ENCODE data around the gene CACNG4. TPM values are rescaled to one million over a fixed set of nuclear protein-coding genes. Genes with fewer than 3 reads are reported as not detected.

The CACNG4 gene
- total RNA-seq, 1 donor from 2014 or later = 5.1 TPM

DNA sequence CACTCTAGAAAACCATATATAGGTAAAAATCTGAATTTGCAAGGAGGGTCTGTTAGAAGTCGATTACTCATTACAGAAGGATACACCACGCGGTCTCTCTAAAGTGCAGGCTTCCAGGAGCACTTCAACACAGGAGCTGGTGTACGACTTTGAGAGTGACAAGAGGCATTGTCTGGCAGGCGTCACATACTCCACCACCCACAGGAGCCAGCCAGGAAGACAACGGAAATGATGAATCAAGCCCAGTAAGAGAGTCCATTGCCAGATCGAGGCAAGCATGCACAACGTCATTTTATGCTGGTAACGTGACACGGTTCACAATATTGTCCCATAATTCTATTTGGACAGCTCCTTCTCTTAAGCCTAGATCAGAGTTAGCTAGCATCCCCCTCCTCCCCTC is 15.0 kb upstream of the CACNG4 start:
- no peak overlapping the region for H3K27ac ChIP-seq
- TF ChIP-seq CTCF (IDR thresholded peaks at IDR 0.05) = no peak
- DNase-seq = no peak
- no peaks in the 10 kb centered on the region for H3K36me3 ChIP-seq
- no peak overlapping the region for H3K4me3 ChIP-seq
- ATAC-seq = no peak
- no peaks in the 10 kb centered on the region for H3K9me3 ChIP-seq
- intact Hi-C loops (cut with DNase I) = no loop called here
- H3K4me1 ChIP-seq = no peaks in the 10 kb centered on the region
- peaks cover 21% of the 10 kb centered on the region for H3K27me3 ChIP-seq (ENCODE audit: low read depth)

GRCh38 chr17:66950325-66950724 is 14.2 kb upstream of the CACNG4 start:
- Histone ChIP-seq H3K27ac (no peak overlapping the region), H3K9me3 (no peaks in the 10 kb centered on the region), H3K36me3 (no peaks in the 10 kb centered on the region), H3K4me3 (no peak overlapping the region), H3K27me3 (ENCODE audit: low read depth) (peaks cover 17% of the 10 kb centered on the region), H3K4me1 (no peaks in the 10 kb centered on the region)
- no peak for TF ChIP-seq CTCF (IDR thresholded peaks at IDR 0.05)
- ATAC-seq (no peak), DNase-seq (no peak)
- intact Hi-C loops (cut with DNase I) = no loop called here

GRCh38 chr17:66950886-66951604 is 13.5 kb upstream of the CACNG4 start:
- ATAC-seq (no peak), DNase-seq (no peak)
- no peaks in the 10 kb centered on the region for H3K4me1 ChIP-seq
- H3K9me3 ChIP-seq = no peaks in the 10 kb centered on the region
- intact Hi-C loops (cut with DNase I) = no loop called here
- no peaks in the 10 kb centered on the region for H3K36me3 ChIP-seq
- H3K27me3 ChIP-seq (ENCODE audit: low read depth) = peaks cover 10% of the 10 kb centered on the region
- H3K27ac ChIP-seq = no peak overlapping the region
- no peak overlapping the region for H3K4me3 ChIP-seq
- no peak for TF ChIP-seq CTCF (IDR thresholded peaks at IDR 0.05)

- no peak for TF ChIP-seq CTCF (IDR thresholded peaks at IDR 0.05)
- H3K27ac ChIP-seq = peak overlapping the region; percentile 56
- no peaks in the 10 kb centered on the region for H3K9me3 ChIP-seq
- H3K27me3 ChIP-seq (ENCODE audit: low read depth) = peaks cover 7% of the 10 kb centered on the region
- H3K4me3 ChIP-seq = no peak overlapping the region
- H3K4me1 ChIP-seq = no peaks in the 10 kb centered on the region
- DNase-seq (no peak), ATAC-seq (no peak)
- H3K36me3 ChIP-seq = no peaks in the 10 kb centered on the region
- intact Hi-C loops (cut with DNase I) = no loop called here
These were observed 12.9 kb upstream of the CACNG4 start for GRCh38 chr17:66951605-66951953.

GRCh38 chr17:66952031-66952524 is 12.4 kb upstream of the CACNG4 start:
- Histone ChIP-seq H3K36me3 (no peaks in the 10 kb centered on the region), H3K4me3 (no peak overlapping the region), H3K27ac (peak overlapping the region; percentile 56), H3K9me3 (no peaks in the 10 kb centered on the region), H3K4me1 (no peaks in the 10 kb centered on the region), H3K27me3 (ENCODE audit: low read depth) (peaks cover 2% of the 10 kb centered on the region)
- ATAC-seq (peak; percentile 91 to 97), DNase-seq (peak; percentile 83)
- TF ChIP-seq CTCF (IDR thresholded peaks at IDR 0.05) = no peak
- intact Hi-C loops (cut with DNase I) = no loop called here
